ENCODE data around the gene SLC10A7. TPM values are rescaled to one million over a fixed set of nuclear protein-coding genes. Genes with fewer than 3 reads are reported as not detected.

The SLC10A7 gene
- total and polyA plus RNA-seq, 2 of the 13 experiments (the other 11 are each of a cell fraction or from before 2014, with no cell fraction given) = 18.5 to 18.8 TPM

DNA sequence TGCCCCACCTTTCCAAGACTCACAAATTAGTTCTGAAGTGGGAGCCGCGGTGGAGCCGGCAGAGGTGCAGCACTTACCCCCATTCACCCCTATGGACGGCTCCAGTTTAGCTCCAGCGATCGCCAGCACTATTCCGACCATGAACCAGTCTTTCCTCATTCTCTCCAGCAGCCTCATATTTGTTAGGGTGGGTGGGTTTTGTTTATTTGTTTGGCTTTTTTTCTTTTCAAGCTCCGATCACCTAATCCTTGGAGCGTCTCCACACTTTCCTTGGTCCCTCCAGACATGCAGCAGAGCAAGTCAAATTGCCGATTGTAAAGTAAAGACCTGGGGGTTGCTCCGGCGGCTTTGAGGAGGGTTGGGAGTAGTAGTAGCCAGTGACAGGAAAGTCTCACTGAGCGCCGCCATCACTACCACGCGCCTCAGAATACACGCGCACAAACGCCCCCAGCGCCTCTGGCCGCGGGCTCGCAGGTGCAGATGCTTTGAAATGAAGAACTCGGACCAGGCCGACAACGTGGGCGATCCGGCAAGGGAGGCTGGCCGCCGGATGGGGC is at the start of gene SLC10A7 (continued):
- TF ChIP-seq, protein P1, sequence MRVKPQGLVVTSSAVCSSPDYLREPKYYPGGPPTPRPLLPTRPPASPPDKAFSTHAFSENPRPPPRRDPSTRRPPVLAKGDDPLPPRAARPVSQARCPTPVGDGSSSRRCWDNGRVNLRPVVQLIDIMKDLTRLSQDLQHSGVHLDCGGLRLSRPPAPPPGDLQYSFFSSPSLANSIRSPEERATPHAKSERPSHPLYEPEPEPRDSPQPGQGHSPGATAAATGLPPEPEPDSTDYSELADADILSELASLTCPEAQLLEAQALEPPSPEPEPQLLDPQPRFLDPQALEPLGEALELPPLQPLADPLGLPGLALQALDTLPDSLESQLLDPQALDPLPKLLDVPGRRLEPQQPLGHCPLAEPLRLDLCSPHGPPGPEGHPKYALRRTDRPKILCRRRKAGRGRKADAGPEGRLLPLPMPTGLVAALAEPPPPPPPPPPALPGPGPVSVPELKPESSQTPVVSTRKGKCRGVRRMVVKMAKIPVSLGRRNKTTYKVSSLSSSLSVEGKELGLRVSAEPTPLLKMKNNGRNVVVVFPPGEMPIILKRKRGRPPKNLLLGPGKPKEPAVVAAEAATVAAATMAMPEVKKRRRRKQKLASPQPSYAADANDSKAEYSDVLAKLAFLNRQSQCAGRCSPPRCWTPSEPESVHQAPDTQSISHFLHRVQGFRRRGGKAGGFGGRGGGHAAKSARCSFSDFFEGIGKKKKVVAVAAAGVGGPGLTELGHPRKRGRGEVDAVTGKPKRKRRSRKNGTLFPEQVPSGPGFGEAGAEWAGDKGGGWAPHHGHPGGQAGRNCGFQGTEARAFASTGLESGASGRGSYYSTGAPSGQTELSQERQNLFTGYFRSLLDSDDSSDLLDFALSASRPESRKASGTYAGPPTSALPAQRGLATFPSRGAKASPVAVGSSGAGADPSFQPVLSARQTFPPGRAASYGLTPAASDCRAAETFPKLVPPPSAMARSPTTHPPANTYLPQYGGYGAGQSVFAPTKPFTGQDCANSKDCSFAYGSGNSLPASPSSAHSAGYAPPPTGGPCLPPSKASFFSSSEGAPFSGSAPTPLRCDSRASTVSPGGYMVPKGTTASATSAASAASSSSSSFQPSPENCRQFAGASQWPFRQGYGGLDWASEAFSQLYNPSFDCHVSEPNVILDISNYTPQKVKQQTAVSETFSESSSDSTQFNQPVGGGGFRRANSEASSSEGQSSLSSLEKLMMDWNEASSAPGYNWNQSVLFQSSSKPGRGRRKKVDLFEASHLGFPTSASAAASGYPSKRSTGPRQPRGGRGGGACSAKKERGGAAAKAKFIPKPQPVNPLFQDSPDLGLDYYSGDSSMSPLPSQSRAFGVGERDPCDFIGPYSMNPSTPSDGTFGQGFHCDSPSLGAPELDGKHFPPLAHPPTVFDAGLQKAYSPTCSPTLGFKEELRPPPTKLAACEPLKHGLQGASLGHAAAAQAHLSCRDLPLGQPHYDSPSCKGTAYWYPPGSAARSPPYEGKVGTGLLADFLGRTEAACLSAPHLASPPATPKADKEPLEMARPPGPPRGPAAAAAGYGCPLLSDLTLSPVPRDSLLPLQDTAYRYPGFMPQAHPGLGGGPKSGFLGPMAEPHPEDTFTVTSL (CRISPR knock-in tag; IDR thresholded peaks at IDR 0.05; ENCODE audit: borderline replicate concordance) = peak; percentile 17; the same call in 1 of the 2 replicates
- TF ChIP-seq ZNF83 (CRISPR knock-in tag; IDR thresholded peaks at IDR 0.05; ENCODE audit: borderline replicate concordance) (no peak), GATAD1 (CRISPR knock-in tag; IDR thresholded peaks at IDR 0.05) (no peak), ZSCAN9 (CRISPR knock-in tag; IDR thresholded peaks at IDR 0.05; ENCODE audit: borderline replicate concordance) (0 out of 2 replicates have a peak, but pooled peaks have one; percentile 6), DR1 (CRISPR knock-in tag; IDR thresholded peaks at IDR 0.05) (no peak), MED1 (CRISPR knock-in tag; IDR thresholded peaks at IDR 0.05) (0 out of 2 replicates have a peak, but pooled peaks have one; percentile 10), ZNF383 (CRISPR knock-in tag; IDR thresholded peaks at IDR 0.05; ENCODE audit: borderline replicate concordance) (no peak), AHR (CRISPR knock-in tag; IDR thresholded peaks at IDR 0.05) (no peak)
- TF ChIP-seq, protein P2, sequence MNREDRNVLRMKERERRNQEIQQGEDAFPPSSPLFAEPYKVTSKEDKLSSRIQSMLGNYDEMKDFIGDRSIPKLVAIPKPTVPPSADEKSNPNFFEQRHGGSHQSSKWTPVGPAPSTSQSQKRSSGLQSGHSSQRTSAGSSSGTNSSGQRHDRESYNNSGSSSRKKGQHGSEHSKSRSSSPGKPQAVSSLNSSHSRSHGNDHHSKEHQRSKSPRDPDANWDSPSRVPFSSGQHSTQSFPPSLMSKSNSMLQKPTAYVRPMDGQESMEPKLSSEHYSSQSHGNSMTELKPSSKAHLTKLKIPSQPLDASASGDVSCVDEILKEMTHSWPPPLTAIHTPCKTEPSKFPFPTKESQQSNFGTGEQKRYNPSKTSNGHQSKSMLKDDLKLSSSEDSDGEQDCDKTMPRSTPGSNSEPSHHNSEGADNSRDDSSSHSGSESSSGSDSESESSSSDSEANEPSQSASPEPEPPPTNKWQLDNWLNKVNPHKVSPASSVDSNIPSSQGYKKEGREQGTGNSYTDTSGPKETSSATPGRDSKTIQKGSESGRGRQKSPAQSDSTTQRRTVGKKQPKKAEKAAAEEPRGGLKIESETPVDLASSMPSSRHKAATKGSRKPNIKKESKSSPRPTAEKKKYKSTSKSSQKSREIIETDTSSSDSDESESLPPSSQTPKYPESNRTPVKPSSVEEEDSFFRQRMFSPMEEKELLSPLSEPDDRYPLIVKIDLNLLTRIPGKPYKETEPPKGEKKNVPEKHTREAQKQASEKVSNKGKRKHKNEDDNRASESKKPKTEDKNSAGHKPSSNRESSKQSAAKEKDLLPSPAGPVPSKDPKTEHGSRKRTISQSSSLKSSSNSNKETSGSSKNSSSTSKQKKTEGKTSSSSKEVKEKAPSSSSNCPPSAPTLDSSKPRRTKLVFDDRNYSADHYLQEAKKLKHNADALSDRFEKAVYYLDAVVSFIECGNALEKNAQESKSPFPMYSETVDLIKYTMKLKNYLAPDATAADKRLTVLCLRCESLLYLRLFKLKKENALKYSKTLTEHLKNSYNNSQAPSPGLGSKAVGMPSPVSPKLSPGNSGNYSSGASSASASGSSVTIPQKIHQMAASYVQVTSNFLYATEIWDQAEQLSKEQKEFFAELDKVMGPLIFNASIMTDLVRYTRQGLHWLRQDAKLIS (CRISPR knock-in tag; IDR thresholded peaks at IDR 0.05) = no peak
- TF ChIP-seq, protein P3, sequence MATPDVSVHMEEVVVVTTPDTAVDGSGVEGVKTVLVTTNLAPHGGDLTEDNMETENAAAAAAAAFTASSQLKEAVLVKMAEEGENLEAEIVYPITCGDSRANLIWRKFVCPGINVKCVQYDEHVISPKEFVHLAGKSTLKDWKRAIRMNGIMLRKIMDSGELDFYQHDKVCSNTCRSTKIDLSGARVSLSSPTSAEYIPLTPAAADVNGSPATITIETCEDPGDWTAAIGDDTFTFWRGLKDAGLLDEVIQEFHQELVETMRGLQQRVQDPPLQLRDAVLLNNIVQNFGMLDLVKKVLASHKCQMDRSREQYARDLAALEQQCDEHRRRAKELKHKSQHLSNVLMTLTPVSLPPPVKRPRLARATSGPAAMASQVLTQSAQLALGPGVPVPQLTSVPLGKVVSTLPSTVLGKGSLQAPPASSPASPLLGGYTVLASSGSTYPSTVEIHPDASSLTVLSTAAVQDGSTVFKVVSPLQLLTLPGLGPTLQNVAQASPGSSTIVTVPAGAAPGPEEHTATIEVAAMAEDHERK (CRISPR knock-in tag; IDR thresholded peaks at IDR 0.05; ENCODE audit: low read depth) = no peak
- TF ChIP-seq, protein P4, sequence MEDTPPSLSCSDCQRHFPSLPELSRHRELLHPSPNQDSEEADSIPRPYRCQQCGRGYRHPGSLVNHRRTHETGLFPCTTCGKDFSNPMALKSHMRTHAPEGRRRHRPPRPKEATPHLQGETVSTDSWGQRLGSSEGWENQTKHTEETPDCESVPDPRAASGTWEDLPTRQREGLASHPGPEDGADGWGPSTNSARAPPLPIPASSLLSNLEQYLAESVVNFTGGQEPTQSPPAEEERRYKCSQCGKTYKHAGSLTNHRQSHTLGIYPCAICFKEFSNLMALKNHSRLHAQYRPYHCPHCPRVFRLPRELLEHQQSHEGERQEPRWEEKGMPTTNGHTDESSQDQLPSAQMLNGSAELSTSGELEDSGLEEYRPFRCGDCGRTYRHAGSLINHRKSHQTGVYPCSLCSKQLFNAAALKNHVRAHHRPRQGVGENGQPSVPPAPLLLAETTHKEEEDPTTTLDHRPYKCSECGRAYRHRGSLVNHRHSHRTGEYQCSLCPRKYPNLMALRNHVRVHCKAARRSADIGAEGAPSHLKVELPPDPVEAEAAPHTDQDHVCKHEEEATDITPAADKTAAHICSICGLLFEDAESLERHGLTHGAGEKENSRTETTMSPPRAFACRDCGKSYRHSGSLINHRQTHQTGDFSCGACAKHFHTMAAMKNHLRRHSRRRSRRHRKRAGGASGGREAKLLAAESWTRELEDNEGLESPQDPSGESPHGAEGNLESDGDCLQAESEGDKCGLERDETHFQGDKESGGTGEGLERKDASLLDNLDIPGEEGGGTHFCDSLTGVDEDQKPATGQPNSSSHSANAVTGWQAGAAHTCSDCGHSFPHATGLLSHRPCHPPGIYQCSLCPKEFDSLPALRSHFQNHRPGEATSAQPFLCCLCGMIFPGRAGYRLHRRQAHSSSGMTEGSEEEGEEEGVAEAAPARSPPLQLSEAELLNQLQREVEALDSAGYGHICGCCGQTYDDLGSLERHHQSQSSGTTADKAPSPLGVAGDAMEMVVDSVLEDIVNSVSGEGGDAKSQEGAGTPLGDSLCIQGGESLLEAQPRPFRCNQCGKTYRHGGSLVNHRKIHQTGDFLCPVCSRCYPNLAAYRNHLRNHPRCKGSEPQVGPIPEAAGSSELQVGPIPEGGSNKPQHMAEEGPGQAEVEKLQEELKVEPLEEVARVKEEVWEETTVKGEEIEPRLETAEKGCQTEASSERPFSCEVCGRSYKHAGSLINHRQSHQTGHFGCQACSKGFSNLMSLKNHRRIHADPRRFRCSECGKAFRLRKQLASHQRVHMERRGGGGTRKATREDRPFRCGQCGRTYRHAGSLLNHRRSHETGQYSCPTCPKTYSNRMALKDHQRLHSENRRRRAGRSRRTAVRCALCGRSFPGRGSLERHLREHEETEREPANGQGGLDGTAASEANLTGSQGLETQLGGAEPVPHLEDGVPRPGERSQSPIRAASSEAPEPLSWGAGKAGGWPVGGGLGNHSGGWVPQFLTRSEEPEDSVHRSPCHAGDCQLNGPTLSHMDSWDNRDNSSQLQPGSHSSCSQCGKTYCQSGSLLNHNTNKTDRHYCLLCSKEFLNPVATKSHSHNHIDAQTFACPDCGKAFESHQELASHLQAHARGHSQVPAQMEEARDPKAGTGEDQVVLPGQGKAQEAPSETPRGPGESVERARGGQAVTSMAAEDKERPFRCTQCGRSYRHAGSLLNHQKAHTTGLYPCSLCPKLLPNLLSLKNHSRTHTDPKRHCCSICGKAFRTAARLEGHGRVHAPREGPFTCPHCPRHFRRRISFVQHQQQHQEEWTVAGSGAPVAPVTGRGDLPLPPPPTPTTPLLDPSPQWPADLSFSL (CRISPR knock-in tag; IDR thresholded peaks at IDR 0.05) = no peak

All from HepG2 (cell line).